H9 (cell line): ENCODE results near the gene ZDHHC19. TPM values are rescaled to one million over a fixed set of nuclear protein-coding genes. Genes with fewer than 3 reads are reported as not detected.

Experiments
- DNase-seq: peaks from one replicate; pipeline ENCODE4 v3.0.0-alpha.2; 2017
- H2AFZ ChIP-seq: one replicate; pipeline ENCODE4 v1.6.1; 2013; ENCODE audit warnings: mild to moderate bottlenecking, low read length, control low read depth, moderate library complexity
- H2AK5ac ChIP-seq: 2 replicates; pipeline ENCODE4 v1.6.1; 2013; ENCODE audit warnings: low read length, control low read depth, mixed read lengths; ENCODE audit not compliant: insufficient read length
- H2BK120ac ChIP-seq: one replicate; pipeline ENCODE4 v1.6.1; 2013; ENCODE audit warnings: low read depth, mild to moderate bottlenecking, low read length, control low read depth, inconsistent platforms; ENCODE audit not compliant: poor library complexity, severe bottlenecking
- H2BK12ac ChIP-seq: 2 replicates; pipeline ENCODE4 v1.6.1; 2013; ENCODE audit warnings: low read length, control low read depth, mixed read lengths, low read depth; ENCODE audit not compliant: insufficient read length
- H2BK15ac ChIP-seq: 2 replicates; pipeline ENCODE4 v1.6.1; 2013; ENCODE audit warnings: low read depth, low read length, control low read depth
- H2BK20ac ChIP-seq: one replicate; pipeline ENCODE4 v1.6.1; 2013; ENCODE audit warnings: low read depth, mild to moderate bottlenecking, low read length, control low read depth, inconsistent platforms; ENCODE audit not compliant: poor library complexity, severe bottlenecking
- H2BK5ac ChIP-seq: 2 replicates; pipeline ENCODE4 v1.6.1; 2013; ENCODE audit warnings: low read length, control low read depth, mixed read lengths; ENCODE audit not compliant: insufficient read length
- H3K14ac ChIP-seq: 2 replicates; pipeline ENCODE4 v1.6.1; 2013; ENCODE audit warnings: low read length, control low read depth; ENCODE audit not compliant: insufficient read depth
- H3K18ac ChIP-seq: 2 replicates; pipeline ENCODE4 v1.6.1; 2013; ENCODE audit warnings: low read depth, mild to moderate bottlenecking, mixed read lengths, low read length, control low read depth; ENCODE audit not compliant: insufficient read length
- H3K23ac ChIP-seq: 2 replicates; pipeline ENCODE4 v1.6.1; 2013; ENCODE audit warnings: low read length, control low read depth, mixed read lengths, low read depth; ENCODE audit not compliant: insufficient read length
- H3K23me2 ChIP-seq: 2 replicates; pipeline ENCODE4 v1.6.1; 2013; ENCODE audit warnings: low read depth, mild to moderate bottlenecking, mixed read lengths, low read length, control low read depth; ENCODE audit not compliant: insufficient read length, poor library complexity, severe bottlenecking
- H3K27ac ChIP-seq: 2 replicates; pipeline ENCODE4 v1.5.1; 2013; ENCODE audit warnings: low read length, control low read depth, mixed read lengths, low read depth; ENCODE audit not compliant: insufficient read length
- H3K27me3 ChIP-seq: 2 replicates; pipeline ENCODE4 v1.6.1; 2013; ENCODE audit warnings: low read length, control low read depth, inconsistent platforms; ENCODE audit not compliant: insufficient read depth
- H3K4ac ChIP-seq: 2 replicates; pipeline ENCODE4 v1.6.1; 2013; ENCODE audit warnings: low read depth, mild to moderate bottlenecking, control low read depth, inconsistent platforms, low read length, moderate library complexity
- H3K4me1 ChIP-seq: 2 replicates; pipeline ENCODE4 v1.6.1; 2013; ENCODE audit warnings: low read length, control low read depth, inconsistent platforms; ENCODE audit not compliant: insufficient read depth
- H3K4me2 ChIP-seq: 2 replicates; pipeline ENCODE4 v1.6.1; 2013; ENCODE audit warnings: low read length, control low read depth, mixed read lengths; ENCODE audit not compliant: insufficient read length, insufficient read depth
- H3K56ac ChIP-seq: 2 replicates; pipeline ENCODE4 v1.6.1; 2013; ENCODE audit warnings: low read depth, mild to moderate bottlenecking, mixed read lengths, low read length, control low read depth; ENCODE audit not compliant: insufficient read length
- H3K79me1 ChIP-seq: 2 replicates; pipeline ENCODE4 v1.6.1; 2013; ENCODE audit warnings: low read depth, mild to moderate bottlenecking, moderate library complexity, low read length, control low read depth, inconsistent platforms; ENCODE audit not compliant: insufficient read depth, poor library complexity, severe bottlenecking
- H3K79me2 ChIP-seq: 2 replicates; pipeline ENCODE4 v1.6.1; 2013; ENCODE audit warnings: low read length, control low read depth, inconsistent platforms; ENCODE audit not compliant: insufficient read depth
- H3K9ac ChIP-seq: 2 replicates; pipeline ENCODE4 v1.6.1; 2013; ENCODE audit warnings: low read length, control low read depth, mixed read lengths; ENCODE audit not compliant: insufficient read length; ENCODE audit errors: extremely low read depth
- H3K9me3 ChIP-seq: one replicate; pipeline ENCODE4 v1.6.1; 2013; ENCODE audit warnings: low read depth, low read length, inconsistent platforms; ENCODE audit not compliant: control insufficient read depth
- H3T11ph ChIP-seq: one replicate; pipeline ENCODE4 v1.6.1; 2013; ENCODE audit warnings: mild to moderate bottlenecking, low read length, control low read depth, inconsistent platforms
- H4K20me1 ChIP-seq: one replicate; pipeline ENCODE4 v1.6.1; 2013; ENCODE audit not compliant: control insufficient read depth, insufficient read length, insufficient read depth
- H4K5ac ChIP-seq: 2 replicates; pipeline ENCODE4 v1.6.1; 2013; ENCODE audit warnings: low read depth, mild to moderate bottlenecking, mixed read lengths, low read length, control low read depth; ENCODE audit not compliant: insufficient read length
- H4K8ac ChIP-seq: replicated peaks from 2 replicates; pipeline ENCODE4 v1.6.1; 2013; ENCODE audit warnings: low read length, control low read depth, mixed read lengths, low read depth; ENCODE audit not compliant: insufficient read length
- H4K91ac ChIP-seq: 2 replicates; pipeline ENCODE4 v1.6.1; 2013; ENCODE audit warnings: low read depth, mild to moderate bottlenecking, moderate library complexity, mixed read lengths, low read length, control low read depth; ENCODE audit not compliant: insufficient read length
- H3K27ac Mint-ChIP-seq, 3 experiments: 2 replicates in 2 of 3; 3 replicates in 1 of 3; pipeline ENCODE4 v1.8.0; 2020 to 2021; ENCODE audit warnings: mixed read lengths in 3 of 3, mild to moderate bottlenecking in 1 of 3, moderate library complexity in 1 of 3
- H3K27me3 Mint-ChIP-seq: 2 replicates; pipeline ENCODE4 v1.8.0; 2021; ENCODE audit warnings: low read depth, mild to moderate bottlenecking, moderate library complexity, mixed read lengths
- H3K36me3 Mint-ChIP-seq, 3 experiments: 2 replicates in 2 of 3; 3 replicates in 1 of 3; pipeline ENCODE4 v1.8.0; 2020 to 2021; ENCODE audit warnings: low read depth in 3 of 3, mixed read lengths in 3 of 3; ENCODE audit not compliant: insufficient read depth in 1 of 3
- H3K4me1 Mint-ChIP-seq, 2 experiments: 2 replicates each; pipeline ENCODE4 v1.8.0; 2020; ENCODE audit warnings: mixed read lengths in 2 of 2
- H3K4me3 Mint-ChIP-seq, 2 experiments: 2 replicates in 1 of 2; 3 replicates in 1 of 2; pipeline ENCODE4 v1.8.0; 2020 to 2021; ENCODE audit warnings: mild to moderate bottlenecking in 2 of 2, mixed read lengths in 2 of 2, moderate library complexity in 1 of 2
- H3K9me3 Mint-ChIP-seq, 2 experiments: 2 replicates in 1 of 2; 3 replicates in 1 of 2; pipeline ENCODE4 v1.8.0; 2020; ENCODE audit warnings: mild to moderate bottlenecking in 2 of 2, mixed read lengths in 2 of 2, moderate library complexity in 1 of 2
- WGBS: extraction: QIAGEN DNeasy Blood & Tissue Kit; methylation state at CpG from one replicate; pipeline ENCODE4 v1.1.7; 2013; ENCODE audit warnings: missing lambda C conversion rate, low lambda C conversion rate, mixed read lengths; ENCODE audit not compliant: insufficient read length; ENCODE audit errors: extremely low coverage; 5-methylcytosine and 5-hydroxymethylcytosine counted together
- total RNA-seq: library from RNA; stranded (reverse); gene quantifications from 2 replicates; pipeline ENCODE4 v1.2.1, GENCODE V29; 2021
- TF ChIP-seq, protein P1 (sequence below): fragments of 200-600 bp; sonication (generic); conservative IDR thresholded peaks from 3 replicates; pipeline ENCODE4 v1.8.0; 2021; ENCODE audit warnings: antibody characterized with exemption, mild to moderate bottlenecking

Gene ZDHHC19
- total RNA-seq, 1 experiment from 2014 or later, result 2.2 TPM

DNA sequence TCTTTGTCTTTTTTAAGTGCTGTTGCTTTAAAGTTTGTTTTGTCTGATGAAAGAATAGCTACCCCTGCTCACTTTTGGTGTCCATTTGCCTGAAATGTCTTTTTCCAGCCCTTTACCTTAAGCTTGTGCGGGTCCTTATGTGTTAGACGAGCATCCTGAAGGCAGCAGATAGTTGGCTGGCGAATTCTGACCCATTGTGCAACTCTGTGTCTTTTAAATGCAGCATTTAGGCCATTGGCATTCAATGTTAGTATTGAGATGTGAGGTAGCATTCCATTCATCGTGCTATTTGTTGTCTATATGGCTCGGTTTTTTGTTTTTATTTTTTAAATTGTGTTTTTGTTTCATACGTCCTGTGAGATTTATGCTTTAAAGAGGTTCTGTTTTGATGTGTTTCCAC, 55.0 kb downstream of the ZDHHC19 start:
- no peak overlapping the region for H3K4ac ChIP-seq
- peaks cover 2% of the 10 kb centered on the region; the same call in 1 of the 2 replicates for H3K4me1 ChIP-seq

More for the DNA sequence above, 55.0 kb downstream of the ZDHHC19 start:
- H3K14ac ChIP-seq, result no peak overlapping the region
- no peaks in the 10 kb centered on the region for H3K9me3 ChIP-seq
- no peak overlapping the region for H3K4me2 ChIP-seq
- Mint-ChIP-seq H3K4me3 (no peak overlapping the region), H3K4me1 (peaks cover 32 to 38% of the 10 kb centered on the region in 2 experiments), H3K9me3 (peaks cover 3 to 5% of the 10 kb centered on the region in 2 experiments; a peak in 2 of 5 replicates), H3K27ac (peak overlapping the region in 1 of 3 experiments; percentile 76; a peak in 1 of 7 replicates), H3K36me3 (no peaks in the 10 kb centered on the region), H3K27me3 (no peaks in the 10 kb centered on the region)
- TF ChIP-seq, protein P1, sequence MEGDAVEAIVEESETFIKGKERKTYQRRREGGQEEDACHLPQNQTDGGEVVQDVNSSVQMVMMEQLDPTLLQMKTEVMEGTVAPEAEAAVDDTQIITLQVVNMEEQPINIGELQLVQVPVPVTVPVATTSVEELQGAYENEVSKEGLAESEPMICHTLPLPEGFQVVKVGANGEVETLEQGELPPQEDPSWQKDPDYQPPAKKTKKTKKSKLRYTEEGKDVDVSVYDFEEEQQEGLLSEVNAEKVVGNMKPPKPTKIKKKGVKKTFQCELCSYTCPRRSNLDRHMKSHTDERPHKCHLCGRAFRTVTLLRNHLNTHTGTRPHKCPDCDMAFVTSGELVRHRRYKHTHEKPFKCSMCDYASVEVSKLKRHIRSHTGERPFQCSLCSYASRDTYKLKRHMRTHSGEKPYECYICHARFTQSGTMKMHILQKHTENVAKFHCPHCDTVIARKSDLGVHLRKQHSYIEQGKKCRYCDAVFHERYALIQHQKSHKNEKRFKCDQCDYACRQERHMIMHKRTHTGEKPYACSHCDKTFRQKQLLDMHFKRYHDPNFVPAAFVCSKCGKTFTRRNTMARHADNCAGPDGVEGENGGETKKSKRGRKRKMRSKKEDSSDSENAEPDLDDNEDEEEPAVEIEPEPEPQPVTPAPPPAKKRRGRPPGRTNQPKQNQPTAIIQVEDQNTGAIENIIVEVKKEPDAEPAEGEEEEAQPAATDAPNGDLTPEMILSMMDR, result no peak
- no peak overlapping the region for H2AK5ac ChIP-seq
- no peak overlapping the region for H3T11ph ChIP-seq
- H3K27ac ChIP-seq, result no peak overlapping the region
- H2BK15ac ChIP-seq, result no peak overlapping the region
- H4K5ac ChIP-seq, result no peak overlapping the region
- H3K23ac ChIP-seq, result no peak overlapping the region
- no CpG with 5 or more reads among the region's 6 CpGs for WGBS
- no peak overlapping the region for H3K56ac ChIP-seq
- no peaks in the 10 kb centered on the region for H3K79me1 ChIP-seq
- no peak overlapping the region for H2AFZ ChIP-seq
- no peak overlapping the region for H4K91ac ChIP-seq
- no peak overlapping the region for H2BK5ac ChIP-seq
- H4K20me1 ChIP-seq, result no peaks in the 10 kb centered on the region
- H3K9ac ChIP-seq, result no peak overlapping the region
- no peak overlapping the region for H2BK20ac ChIP-seq
- no peaks in the 10 kb centered on the region for H3K23me2 ChIP-seq
- H3K18ac ChIP-seq, result no peak overlapping the region
- no peaks in the 10 kb centered on the region for H3K27me3 ChIP-seq
- no peaks in the 10 kb centered on the region for H3K79me2 ChIP-seq
- no peak for DNase-seq
- H2BK120ac ChIP-seq, result no peak overlapping the region
- H2BK12ac ChIP-seq, result no peak overlapping the region
- no peak overlapping the region for H4K8ac ChIP-seq
